HUES64 (cell line): ENCODE results near the gene MINDY4.

ENCODE experiments used
- H3K27ac ChIP-seq: 2 replicates; pipeline ENCODE4 v1.7.0; 2013; ENCODE audit warnings: low read depth, low read length, inconsistent platforms
- H3K27me3 ChIP-seq: 2 replicates; pipeline ENCODE4 v1.6.1; 2013; ENCODE audit warnings: mild to moderate bottlenecking, low read length; ENCODE audit not compliant: insufficient read depth
- H3K36me3 ChIP-seq: 2 replicates; pipeline ENCODE4 v1.6.1; 2013; ENCODE audit warnings: mild to moderate bottlenecking, low read length; ENCODE audit not compliant: insufficient read depth
- H3K4me1 ChIP-seq: 2 replicates; pipeline ENCODE4 v1.6.1; 2013; ENCODE audit warnings: mild to moderate bottlenecking, low read length, moderate library complexity; ENCODE audit not compliant: insufficient read depth
- H3K4me3 ChIP-seq: 2 replicates; pipeline ENCODE4 v1.5.1; 2013; ENCODE audit warnings: mild to moderate bottlenecking, low read length, moderate library complexity
- H3K9ac ChIP-seq: 2 replicates; pipeline ENCODE4 v1.6.1; 2013; ENCODE audit warnings: mild to moderate bottlenecking, low read depth, low read length
- H3K9me3 ChIP-seq: 2 replicates; pipeline ENCODE4 v1.6.1; 2013; ENCODE audit warnings: low read depth, low read length; ENCODE audit not compliant: insufficient read depth
- WGBS: fragments of 150-250, 120-280 bp; methylation state at CpG from one replicate; pipeline ENCODE4 v1.1.7; 2013; ENCODE audit warnings: missing lambda C conversion rate; 5-methylcytosine and 5-hydroxymethylcytosine counted together

The MINDY4 gene

GRCh38 chr7:30849565-30849964 is 78.3 kb downstream of the MINDY4 start:
- no peak overlapping the region for H3K27ac ChIP-seq
- no peak overlapping the region for H3K9ac ChIP-seq
- H3K4me1 ChIP-seq = peaks cover 9% of the 10 kb centered on the region; the same call in 1 of the 2 replicates
- no peak overlapping the region for H3K4me3 ChIP-seq
- no peaks in the 10 kb centered on the region for H3K36me3 ChIP-seq
- no peaks in the 10 kb centered on the region for H3K27me3 ChIP-seq
- WGBS = 91% methylated on average over 4 of the region's 4 CpGs
- no peaks in the 10 kb centered on the region for H3K9me3 ChIP-seq

DNA sequence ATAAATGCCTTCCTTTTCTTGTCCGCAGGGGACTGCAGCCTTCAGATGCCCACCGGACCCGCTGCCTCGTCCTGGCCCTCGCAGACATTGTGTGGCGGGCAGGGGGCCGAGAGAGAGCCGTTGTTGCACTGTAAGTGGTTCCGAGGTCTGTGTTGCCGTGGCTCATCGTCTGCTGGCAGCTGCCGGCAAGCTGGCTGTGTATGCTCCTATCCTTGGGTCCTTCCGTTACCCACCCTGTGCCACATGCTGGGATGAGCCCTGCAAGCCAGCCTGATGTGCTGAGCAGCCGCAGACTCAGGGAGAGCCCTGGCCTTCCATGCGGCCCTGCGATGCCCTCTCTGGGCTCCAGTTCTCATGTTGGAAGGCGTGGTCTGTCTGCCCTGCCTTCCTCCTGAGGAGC is 79.2 kb downstream of the MINDY4 start:
- Histone ChIP-seq H3K9me3 (no peaks in the 10 kb centered on the region), H3K27ac (no peak overlapping the region), H3K4me3 (no peak overlapping the region), H3K27me3 (no peaks in the 10 kb centered on the region), H3K36me3 (no peaks in the 10 kb centered on the region), H3K9ac (no peak overlapping the region), H3K4me1 (peaks cover 9% of the 10 kb centered on the region; the same call in 1 of the 2 replicates)
- WGBS = 94% methylated on average over 17 of the region's 17 CpGs

DNA sequence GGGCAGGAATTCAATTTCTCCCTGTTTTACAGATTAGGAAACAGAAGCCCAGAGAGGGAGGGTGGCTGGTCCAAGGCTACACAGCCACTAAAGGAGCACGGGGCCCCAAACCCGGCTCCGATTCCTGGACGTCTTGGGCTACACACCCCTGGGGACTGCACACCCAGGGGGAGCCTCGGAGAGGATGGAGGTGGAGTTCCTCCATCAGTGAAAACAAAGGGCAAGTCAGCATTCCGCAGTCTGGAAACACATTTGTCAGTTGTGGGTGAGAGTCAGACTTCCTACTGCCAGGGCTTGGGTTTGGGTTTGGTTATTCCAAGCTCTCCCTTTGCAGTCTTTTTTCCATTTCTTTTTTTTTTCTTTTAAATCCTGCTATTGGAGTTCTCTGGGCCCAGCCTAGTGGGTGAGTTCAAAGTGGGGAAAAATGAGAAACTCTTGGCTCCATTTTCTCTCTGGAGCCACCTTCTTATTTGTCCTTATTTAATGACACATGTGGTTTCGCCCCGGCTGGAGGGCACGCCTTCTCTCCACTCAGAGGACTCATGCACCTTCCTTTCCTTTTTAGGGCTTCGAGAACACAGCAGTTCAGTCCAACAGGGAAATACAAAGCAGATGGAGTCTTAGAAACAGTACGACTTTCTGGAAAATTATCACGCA is 80.6 kb downstream of the MINDY4 start:
- 83% methylated on average over 12 of the region's 12 CpGs for WGBS
- no peak overlapping the region for H3K27ac ChIP-seq
- peaks cover 9% of the 10 kb centered on the region; the same call in 1 of the 2 replicates for H3K4me1 ChIP-seq
- no peaks in the 10 kb centered on the region for H3K36me3 ChIP-seq
- H3K4me3 ChIP-seq = no peak overlapping the region
- no peak overlapping the region for H3K9ac ChIP-seq
- H3K9me3 ChIP-seq = no peaks in the 10 kb centered on the region
- H3K27me3 ChIP-seq = no peaks in the 10 kb centered on the region

GRCh38 chr7:30852308-30852684 is 81.1 kb downstream of the MINDY4 start:
- no peak overlapping the region for H3K4me3 ChIP-seq
- H3K9ac ChIP-seq = no peak overlapping the region
- 72% methylated on average over 4 of the region's 4 CpGs for WGBS
- H3K9me3 ChIP-seq = no peaks in the 10 kb centered on the region
- H3K4me1 ChIP-seq = peaks cover 9% of the 10 kb centered on the region; the same call in 1 of the 2 replicates
- no peaks in the 10 kb centered on the region for H3K27me3 ChIP-seq
- no peak overlapping the region for H3K27ac ChIP-seq
- no peaks in the 10 kb centered on the region for H3K36me3 ChIP-seq

GRCh38 chr7:30852744-30853288 is 81.6 kb downstream of the MINDY4 start:
- Histone ChIP-seq H3K4me1 (peaks cover 9% of the 10 kb centered on the region; the same call in 1 of the 2 replicates), H3K27me3 (no peaks in the 10 kb centered on the region), H3K36me3 (no peaks in the 10 kb centered on the region), H3K4me3 (no peak overlapping the region), H3K9me3 (no peaks in the 10 kb centered on the region), H3K27ac (no peak overlapping the region), H3K9ac (no peak overlapping the region)
- 87% methylated on average over 11 of the region's 11 CpGs for WGBS

GRCh38 chr7:30853576-30853975 is 82.4 kb downstream of the MINDY4 start:
- H3K4me1 ChIP-seq = peaks cover 9% of the 10 kb centered on the region; the same call in 1 of the 2 replicates
- 92% methylated on average over 3 of the region's 3 CpGs for WGBS
- H3K36me3 ChIP-seq = no peaks in the 10 kb centered on the region
- H3K27me3 ChIP-seq = no peaks in the 10 kb centered on the region
- no peak overlapping the region for H3K27ac ChIP-seq
- H3K4me3 ChIP-seq = no peak overlapping the region
- no peaks in the 10 kb centered on the region for H3K9me3 ChIP-seq
- no peak overlapping the region for H3K9ac ChIP-seq

- H3K9ac ChIP-seq = no peak overlapping the region
- 96% methylated on average over 3 of the region's 3 CpGs for WGBS
These were observed 84.7 kb downstream of the MINDY4 start for GRCh38 chr7:30855936-30856335.

DNA sequence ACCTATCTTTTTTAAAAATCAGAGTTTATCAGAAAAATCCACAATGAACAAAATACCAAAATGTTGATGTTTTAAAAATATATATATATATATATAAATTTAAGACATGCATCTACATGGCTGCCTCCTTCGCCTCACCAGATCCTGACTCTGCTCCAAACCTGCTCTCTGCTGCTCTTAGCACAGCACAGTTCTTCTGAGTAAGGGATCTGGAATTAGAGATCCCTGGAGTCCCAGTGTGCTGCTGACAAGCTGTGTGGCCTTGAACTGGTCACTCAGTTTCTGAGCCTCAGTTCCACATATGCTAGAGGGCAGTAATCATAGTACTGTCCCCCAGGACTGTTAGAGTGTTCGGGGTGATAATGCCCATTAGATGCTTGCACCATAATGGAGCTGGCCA is 87.4 kb downstream of the MINDY4 start:
- Histone ChIP-seq H3K4me3 (no peak overlapping the region), H3K27me3 (no peaks in the 10 kb centered on the region), H3K9me3 (no peaks in the 10 kb centered on the region), H3K9ac (no peak overlapping the region), H3K4me1 (no peaks in the 10 kb centered on the region), H3K36me3 (no peaks in the 10 kb centered on the region), H3K27ac (no peak overlapping the region)
- 92% methylated on average over 1 of the region's 2 CpGs for WGBS

More at GRCh38 chr7:30855936-30856335, 84.7 kb downstream of the MINDY4 start:
- H3K36me3 ChIP-seq = no peaks in the 10 kb centered on the region
- no peaks in the 10 kb centered on the region for H3K9me3 ChIP-seq
- H3K4me1 ChIP-seq = peaks cover 9% of the 10 kb centered on the region; the same call in 1 of the 2 replicates
- no peak overlapping the region for H3K4me3 ChIP-seq
- no peak overlapping the region for H3K27ac ChIP-seq
- H3K27me3 ChIP-seq = no peaks in the 10 kb centered on the region

DNA sequence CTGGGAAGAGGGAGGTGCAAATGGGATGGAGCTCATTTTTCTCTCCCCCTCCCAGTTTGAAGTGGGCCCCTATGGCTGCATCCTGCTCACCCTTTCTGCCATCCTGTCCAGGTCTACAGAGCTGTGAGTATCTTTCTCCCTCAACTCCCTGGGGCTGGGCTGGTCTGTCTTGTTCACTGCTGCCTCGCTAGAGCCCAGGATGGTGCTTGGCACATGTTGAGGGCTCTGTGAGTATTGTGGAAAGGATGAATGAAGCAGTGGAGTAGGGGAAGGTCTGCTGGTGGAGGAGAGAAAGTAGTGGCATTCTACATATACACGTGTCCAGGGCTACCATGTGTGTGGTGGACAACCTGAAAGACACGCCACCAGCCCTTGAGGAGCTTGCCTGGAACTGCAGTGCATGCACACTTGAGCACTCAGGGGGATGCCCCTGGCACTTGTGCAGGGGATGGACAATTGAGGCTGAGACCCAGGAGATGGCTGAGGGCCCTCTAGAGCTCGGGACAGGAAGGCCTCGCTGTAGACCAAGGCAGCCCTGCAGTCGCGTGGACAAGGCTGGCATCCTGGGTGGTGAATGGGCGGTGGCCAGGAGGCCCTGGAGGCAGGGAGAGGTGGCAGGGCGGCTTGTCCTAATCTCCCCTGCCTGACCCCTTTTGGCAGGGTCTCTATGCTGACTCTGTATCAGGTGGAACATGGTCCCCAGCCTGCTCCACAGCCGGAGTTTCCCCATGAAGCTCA is 88.2 kb downstream of the MINDY4 start:
- Histone ChIP-seq H3K4me3 (no peak overlapping the region), H3K9ac (no peak overlapping the region), H3K27me3 (no peaks in the 10 kb centered on the region), H3K36me3 (no peaks in the 10 kb centered on the region), H3K4me1 (no peaks in the 10 kb centered on the region), H3K27ac (no peak overlapping the region), H3K9me3 (no peaks in the 10 kb centered on the region)
- WGBS = 91% methylated on average over 10 of the region's 10 CpGs

DNA sequence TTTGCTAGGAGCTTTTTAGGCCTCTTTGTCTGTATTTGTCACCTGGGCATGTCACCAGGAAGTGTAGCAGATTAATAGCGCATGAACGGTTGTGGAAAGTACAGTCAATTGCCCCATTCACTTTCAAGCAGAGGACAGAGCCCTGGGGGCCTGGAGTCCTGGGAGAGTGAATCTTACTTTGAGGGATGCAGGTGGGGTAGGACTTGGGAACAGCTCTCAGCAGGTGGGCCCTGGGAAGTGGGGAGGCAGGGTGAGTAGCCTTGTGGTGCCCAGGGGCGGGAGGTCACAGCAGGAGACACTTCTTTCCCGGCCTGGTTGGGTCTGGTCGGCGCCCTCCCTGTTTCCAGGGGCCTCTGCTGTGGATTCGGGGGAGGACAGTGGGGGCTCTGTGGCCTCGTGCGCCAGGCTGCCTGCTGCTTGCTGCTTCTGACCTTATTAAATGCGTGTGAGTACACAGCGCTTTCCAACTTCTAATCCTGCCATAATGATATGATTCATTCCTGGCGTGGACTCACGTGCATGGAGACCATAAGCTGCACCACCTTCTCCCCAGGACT is 88.8 kb downstream of the MINDY4 start:
- no peaks in the 10 kb centered on the region for H3K36me3 ChIP-seq
- no peaks in the 10 kb centered on the region for H3K4me1 ChIP-seq
- H3K9ac ChIP-seq = no peak overlapping the region
- H3K27me3 ChIP-seq = no peaks in the 10 kb centered on the region
- H3K9me3 ChIP-seq = no peaks in the 10 kb centered on the region
- H3K27ac ChIP-seq = no peak overlapping the region
- 91% methylated on average over 13 of the region's 13 CpGs for WGBS
- H3K4me3 ChIP-seq = no peak overlapping the region

- no peak overlapping the region for H3K4me3 ChIP-seq
- no peaks in the 10 kb centered on the region for H3K27me3 ChIP-seq
- H3K36me3 ChIP-seq = no peaks in the 10 kb centered on the region
- no peak overlapping the region for H3K9ac ChIP-seq
- H3K27ac ChIP-seq = no peak overlapping the region
- WGBS = 94% methylated on average over 7 of the region's 7 CpGs
- H3K9me3 ChIP-seq = no peaks in the 10 kb centered on the region
- H3K4me1 ChIP-seq = no peaks in the 10 kb centered on the region
These were observed 90.4 kb downstream of the MINDY4 start for GRCh38 chr7:30861612-30862011.
